ENCODE results near the gene WWP2.

WWP2 gene

GRCh38 chr16:69732101-69732500, 30.0 kb upstream of the WWP2 start:
- TF ChIP-seq CTCF (IDR thresholded peaks at IDR 0.05; ENCODE audit: insufficient read depth, low read depth, low read length, missing control alignments) = no peak
- no peak for DNase-seq (ENCODE audit: low read depth)
- H3K4me3 ChIP-seq (ENCODE audit: low read length) = no peak overlapping the region

GRCh38 chr16:69741519-69741918, 20.6 kb upstream of the WWP2 start:
- TF ChIP-seq CTCF (IDR thresholded peaks at IDR 0.05; ENCODE audit: insufficient read depth, low read depth, low read length, missing control alignments) = no peak
- H3K4me3 ChIP-seq (ENCODE audit: low read length) = no peak overlapping the region
- peak; percentile 49 for DNase-seq (ENCODE audit: low read depth)

DNA sequence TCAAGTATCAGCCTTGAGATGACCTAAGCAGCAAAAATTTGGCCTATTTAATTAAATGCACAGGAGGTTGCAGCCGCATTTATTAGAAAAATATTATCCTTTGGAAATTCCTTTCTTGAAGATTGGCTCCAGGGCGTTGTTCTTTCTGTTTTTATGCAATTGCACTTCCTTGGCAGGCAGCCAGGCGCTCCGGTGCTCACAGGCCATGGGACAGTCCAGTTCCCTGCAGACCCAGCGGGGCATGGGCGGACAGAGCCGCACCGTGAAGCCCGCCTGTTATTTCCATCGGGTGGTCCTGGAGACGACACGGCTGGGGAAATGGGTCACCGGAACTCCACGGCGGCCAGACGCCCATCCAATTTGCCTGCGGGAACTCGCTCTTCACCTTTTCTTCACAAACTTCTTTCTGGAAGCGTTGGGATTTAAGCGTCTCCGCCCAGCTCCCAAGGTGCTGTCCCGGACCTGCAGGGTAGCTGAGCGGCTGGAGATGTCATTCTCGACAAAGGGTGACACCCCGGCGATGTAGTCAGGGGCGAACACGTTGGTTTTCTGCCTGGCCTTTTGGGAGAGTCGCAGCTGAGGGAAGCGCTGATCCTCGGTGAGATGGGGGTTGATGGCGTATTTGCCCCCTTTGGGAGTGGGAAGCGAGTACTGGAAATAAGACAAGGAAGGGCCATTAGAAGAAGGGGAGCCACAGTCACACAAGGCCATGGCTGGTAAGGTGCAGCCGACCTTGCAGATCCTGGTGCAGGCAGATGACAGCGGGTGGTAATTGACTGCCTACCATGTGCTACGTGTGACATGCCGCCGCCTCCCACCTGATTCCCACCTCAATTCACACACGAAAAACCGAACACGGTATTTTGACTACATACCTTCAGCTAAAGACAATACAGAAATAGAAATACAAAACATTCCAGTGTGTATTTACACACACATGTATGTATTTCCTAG, 19.9 kb upstream of the WWP2 start:
- no peak overlapping the region for H3K4me3 ChIP-seq (ENCODE audit: low read length)
- peak; percentile 61 for DNase-seq (ENCODE audit: low read depth)
- TF ChIP-seq CTCF (IDR thresholded peaks at IDR 0.05; ENCODE audit: insufficient read depth, low read depth, low read length, missing control alignments) = no peak

GRCh38 chr16:69744363-69745231, 17.5 kb upstream of the WWP2 start:
- DNase-seq (ENCODE audit: low read depth) = no peak
- no peak overlapping the region for H3K4me3 ChIP-seq (ENCODE audit: low read length)
- TF ChIP-seq CTCF (IDR thresholded peaks at IDR 0.05; ENCODE audit: insufficient read depth, low read depth, low read length, missing control alignments) = no peak

- no peak for TF ChIP-seq CTCF (IDR thresholded peaks at IDR 0.05; ENCODE audit: insufficient read depth, low read depth, low read length, missing control alignments)
- H3K4me3 ChIP-seq (ENCODE audit: low read length) = no peak overlapping the region
- DNase-seq (ENCODE audit: low read depth) = no peak
Measured at GRCh38 chr16:69745232-69745612, 16.9 kb upstream of the WWP2 start.

DNA sequence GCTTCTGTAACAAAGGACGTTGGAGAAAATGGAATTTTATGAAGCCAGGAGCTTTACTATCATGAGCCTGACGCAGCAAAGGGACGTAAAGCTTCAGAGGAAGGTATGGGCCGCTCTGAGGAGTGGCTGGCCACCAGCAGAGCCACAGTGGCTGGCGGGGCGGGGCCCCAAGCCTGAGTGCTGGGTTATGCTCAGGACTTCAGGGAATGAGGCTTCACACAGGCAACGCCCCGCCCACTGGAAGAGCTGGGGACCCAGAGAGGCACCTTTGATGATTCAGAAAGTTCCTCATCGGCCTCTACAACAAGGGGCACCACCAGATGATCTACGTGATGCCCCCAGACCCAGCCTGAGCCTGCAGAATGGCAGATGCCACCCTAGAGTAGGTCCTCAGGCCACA, 16.2 kb upstream of the WWP2 start:
- no peak for DNase-seq (ENCODE audit: low read depth)
- H3K4me3 ChIP-seq (ENCODE audit: low read length) = no peak overlapping the region
- TF ChIP-seq CTCF (IDR thresholded peaks at IDR 0.05; ENCODE audit: insufficient read depth, low read depth, low read length, missing control alignments) = no peak
